CD4-positive, alpha-beta T cell (primary cell): ENCODE measurements around the gene TAF1A. TPM values are rescaled to one million over a fixed set of nuclear protein-coding genes. Genes with fewer than 3 reads are reported as not detected.

ENCODE experiments used
- ATAC-seq: fragments of 200-7000 bp; cut with Tn5 transposase; one replicate; pipeline ENCODE4 v1.10.0; 2022; ENCODE audit warnings: mild to moderate bottlenecking; ENCODE audit not compliant: poor library complexity
- CTCF ChIA-PET: fragments of 350-600 bp; sonication (Branson Sonifier 250); formaldehyde crosslinking; loops from one replicate; lab custom pipeline; 2021; ENCODE audit warnings: antibody characterized with exemption, inconsistent platforms; lab: Charles Lee
- POLR2A ChIA-PET: fragments of 350-600 bp; sonication (Branson Sonifier 250); formaldehyde crosslinking; loops from one replicate; lab custom pipeline; 2021; ENCODE audit warnings: antibody characterized with exemption, inconsistent platforms; lab: Charles Lee
- DNase-seq, 14 experiments: peaks; one replicate each; pipeline ENCODE4 v3.0.0-alpha.2; 2013 to 2020; ENCODE audit warnings: mixed read lengths in 2 of 14
- H3K27ac ChIP-seq, 2 donors: one replicate each; pipeline versions ENCODE4 v1.5.1 to v1.7.0; 2013; ENCODE audit warnings: low read length in 2 of 2, low read depth in 1 of 2, mild to moderate bottlenecking in 1 of 2
- H3K27me3 ChIP-seq, 2 experiments: 1 replicate in 1 of 2; 2 replicates in 1 of 2; pipeline versions ENCODE4 v1.6.1 to v1.7.0; 2013; ENCODE audit warnings: low read length in 2 of 2, control low read depth in 1 of 2, mild to moderate bottlenecking in 1 of 2, moderate library complexity in 1 of 2; ENCODE audit not compliant: insufficient read depth in 2 of 2, control insufficient read depth in 1 of 2
- H3K36me3 ChIP-seq: one replicate; pipeline ENCODE4 v1.6.1; 2013; ENCODE audit warnings: low read length, control low read depth; ENCODE audit not compliant: insufficient read depth
- H3K4me1 ChIP-seq: one replicate; pipeline ENCODE4 v1.6.1; 2013; ENCODE audit warnings: low read length, control low read depth; ENCODE audit not compliant: insufficient read depth
- H3K4me3 ChIP-seq: one replicate; pipeline ENCODE4 v1.5.1; 2013; ENCODE audit warnings: mild to moderate bottlenecking, low read length, moderate library complexity
- H3K9me3 ChIP-seq, 2 experiments: 1 replicate in 1 of 2; 2 replicates in 1 of 2; pipeline versions ENCODE4 v1.6.1 to v1.7.0; 2013; ENCODE audit warnings: low read length in 2 of 2, mild to moderate bottlenecking in 2 of 2, control low read depth in 1 of 2, moderate library complexity in 1 of 2; ENCODE audit not compliant: control insufficient read depth in 1 of 2, insufficient read depth in 1 of 2
- H3K27ac Mint-ChIP-seq: one replicate; pipeline ENCODE4 v1.8.0; 2020; ENCODE audit warnings: mixed read lengths
- H3K27me3 Mint-ChIP-seq: one replicate; pipeline ENCODE4 v1.8.0; 2021; ENCODE audit warnings: mixed read lengths
- H3K36me3 Mint-ChIP-seq: one replicate; pipeline ENCODE4 v1.8.0; 2021; ENCODE audit warnings: low read depth, mixed read lengths
- H3K4me1 Mint-ChIP-seq: one replicate; pipeline ENCODE4 v1.8.0; 2021; ENCODE audit warnings: low read depth, mixed read lengths
- H3K4me3 Mint-ChIP-seq: one replicate; pipeline ENCODE4 v1.8.0; 2020; ENCODE audit warnings: mild to moderate bottlenecking, mixed read lengths
- H3K9me3 Mint-ChIP-seq: one replicate; pipeline ENCODE4 v1.8.0; 2020; ENCODE audit warnings: mixed read lengths
- intact Hi-C, 2 experiments: fragments of 100-400 bp; cut with DNase I in 1 of 2; cut with micrococcal nuclease in 1 of 2; formaldehyde crosslinking; loops; one replicate each; pipeline versions ENCODE4 v1.15.1 to v1.9.0; 2023 to 2025; cut with DNase I, micrococcal nuclease
- total RNA-seq, 174 experiments: library from RNA in 2 of 174; stranded (reverse) in 2 of 174; gene quantifications; one replicate each; pipeline ENCODE4 v1.2.3 and lab custom pipeline; 2021 to 2026
- TF ChIP-seq, protein P1 (sequence below): fragments of 200-600 bp; IDR thresholded peaks from one replicate; pipeline ENCODE4 v1.8.0; 2022; ENCODE audit warnings: antibody characterized with exemption, mild to moderate bottlenecking

The TAF1A gene
- total RNA-seq, 2 experiments from 2014 or later: 3.3 to 4.1 TPM

GRCh38 chr1:222525951-222526350, 63.8 kb downstream of the TAF1A start:
- no peaks in the 10 kb centered on the region for H3K4me1 Mint-ChIP-seq

DNA sequence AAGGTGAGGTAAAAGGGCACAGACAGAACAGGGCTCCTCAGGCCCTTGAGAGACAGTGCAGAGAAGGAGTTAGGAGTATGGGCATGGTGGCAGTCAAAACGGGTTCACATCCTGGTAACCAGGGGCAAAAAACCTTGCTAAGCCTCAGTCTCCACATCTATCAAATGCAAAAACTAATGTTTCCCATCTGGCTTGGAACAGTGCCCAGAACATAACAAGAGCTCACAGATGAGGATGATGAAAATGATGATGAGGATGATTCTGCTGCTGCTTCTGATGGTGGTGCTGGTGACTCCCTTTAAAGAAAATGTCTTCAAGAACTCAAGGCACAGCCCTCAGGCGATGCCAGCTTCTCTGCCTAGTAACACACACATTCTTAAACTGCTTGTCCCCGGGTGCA, 65.9 kb downstream of the TAF1A start:
- intact Hi-C loops: no loop called here
- H3K4me3 ChIP-seq: no peak overlapping the region
- Mint-ChIP-seq H3K27ac (no peak overlapping the region), H3K4me3 (no peak overlapping the region), H3K27me3 (peaks cover 24% of the 10 kb centered on the region), H3K9me3 (peaks cover 3% of the 10 kb centered on the region), H3K36me3 (no peaks in the 10 kb centered on the region), H3K4me1 (no peaks in the 10 kb centered on the region)
- H3K27ac ChIP-seq: no peak overlapping the region
- H3K27me3 ChIP-seq: no peaks in the 10 kb centered on the region
- POLR2A ChIA-PET: no interaction called here
- TF ChIP-seq, protein P1, sequence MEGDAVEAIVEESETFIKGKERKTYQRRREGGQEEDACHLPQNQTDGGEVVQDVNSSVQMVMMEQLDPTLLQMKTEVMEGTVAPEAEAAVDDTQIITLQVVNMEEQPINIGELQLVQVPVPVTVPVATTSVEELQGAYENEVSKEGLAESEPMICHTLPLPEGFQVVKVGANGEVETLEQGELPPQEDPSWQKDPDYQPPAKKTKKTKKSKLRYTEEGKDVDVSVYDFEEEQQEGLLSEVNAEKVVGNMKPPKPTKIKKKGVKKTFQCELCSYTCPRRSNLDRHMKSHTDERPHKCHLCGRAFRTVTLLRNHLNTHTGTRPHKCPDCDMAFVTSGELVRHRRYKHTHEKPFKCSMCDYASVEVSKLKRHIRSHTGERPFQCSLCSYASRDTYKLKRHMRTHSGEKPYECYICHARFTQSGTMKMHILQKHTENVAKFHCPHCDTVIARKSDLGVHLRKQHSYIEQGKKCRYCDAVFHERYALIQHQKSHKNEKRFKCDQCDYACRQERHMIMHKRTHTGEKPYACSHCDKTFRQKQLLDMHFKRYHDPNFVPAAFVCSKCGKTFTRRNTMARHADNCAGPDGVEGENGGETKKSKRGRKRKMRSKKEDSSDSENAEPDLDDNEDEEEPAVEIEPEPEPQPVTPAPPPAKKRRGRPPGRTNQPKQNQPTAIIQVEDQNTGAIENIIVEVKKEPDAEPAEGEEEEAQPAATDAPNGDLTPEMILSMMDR: no peak
- ATAC-seq (no peak), DNase-seq (no peak)
- CTCF ChIA-PET: no interaction called here
- no peaks in the 10 kb centered on the region for H3K4me1 ChIP-seq
- H3K36me3 ChIP-seq: no peaks in the 10 kb centered on the region
- H3K9me3 ChIP-seq: no peaks in the 10 kb centered on the region

More at GRCh38 chr1:222525951-222526350, 63.8 kb downstream of the TAF1A start:
- TF ChIP-seq, protein P1: no peak
- Histone ChIP-seq H3K9me3 (no peaks in the 10 kb centered on the region), H3K27me3 (no peaks in the 10 kb centered on the region), H3K36me3 (no peaks in the 10 kb centered on the region), H3K4me1 (no peaks in the 10 kb centered on the region), H3K27ac (no peak overlapping the region), H3K4me3 (no peak overlapping the region)
- ChIA-PET POLR2A (no interaction called here), CTCF (no interaction called here)
- Mint-ChIP-seq H3K27ac (no peak overlapping the region), H3K27me3 (peaks cover 24% of the 10 kb centered on the region), H3K4me3 (no peak overlapping the region), H3K9me3 (peaks cover 3% of the 10 kb centered on the region), H3K36me3 (no peaks in the 10 kb centered on the region)
- DNase-seq (no peak), ATAC-seq (no peak)
- intact Hi-C loops: no loop called here

DNA sequence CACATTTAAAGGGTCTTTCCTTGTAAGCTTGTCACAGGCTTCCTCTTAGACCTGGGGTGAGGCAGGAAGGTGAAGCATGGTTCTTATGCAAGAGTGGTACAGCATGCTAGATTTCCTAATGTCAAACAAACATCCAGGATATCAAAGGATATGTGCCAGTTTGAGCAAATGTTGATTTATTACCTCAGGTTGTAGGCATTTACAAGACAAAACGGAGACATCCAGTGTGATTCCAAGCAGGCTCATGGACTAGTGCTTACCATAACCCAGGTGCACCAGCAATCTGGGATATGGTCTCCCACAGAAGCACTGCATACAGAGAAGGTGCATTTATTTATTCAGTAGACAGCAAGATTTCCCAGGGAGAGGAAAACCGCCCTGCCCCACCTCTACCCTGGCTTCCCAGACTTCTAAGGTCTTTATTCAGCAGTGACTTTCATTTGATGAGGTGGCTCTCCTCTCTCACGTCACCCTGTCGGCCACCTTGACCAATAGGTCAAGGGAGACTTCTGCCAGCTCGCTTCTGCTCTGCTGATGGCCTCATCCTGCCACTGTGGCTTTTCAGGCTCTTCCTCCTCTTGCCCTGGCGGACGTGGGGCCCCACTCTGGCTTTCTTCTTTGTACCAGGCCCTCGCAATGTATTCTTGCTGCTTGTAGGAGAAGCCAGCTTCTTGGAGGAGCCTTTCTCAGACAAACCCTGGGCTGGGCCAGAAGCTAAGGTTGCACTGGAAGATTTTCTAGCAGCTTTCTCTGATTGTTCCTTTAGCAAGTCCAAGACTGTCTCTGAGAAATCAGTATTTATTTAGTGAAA, 67.4 kb downstream of the TAF1A start:
- CTCF ChIA-PET: no interaction called here
- intact Hi-C loops: no loop called here

More for the DNA sequence above, 67.4 kb downstream of the TAF1A start:
- POLR2A ChIA-PET: no interaction called here
- H3K4me1 ChIP-seq: no peaks in the 10 kb centered on the region
- no peaks in the 10 kb centered on the region for H3K4me1 Mint-ChIP-seq
- H3K9me3 Mint-ChIP-seq: peaks cover 3% of the 10 kb centered on the region
- no peak overlapping the region for H3K27ac Mint-ChIP-seq
- DNase-seq (no peak), ATAC-seq (no peak)
- no peaks in the 10 kb centered on the region for H3K36me3 Mint-ChIP-seq
- no peaks in the 10 kb centered on the region for H3K36me3 ChIP-seq
- no peak overlapping the region for H3K27ac ChIP-seq
- H3K9me3 ChIP-seq: no peaks in the 10 kb centered on the region
- H3K4me3 ChIP-seq: no peak overlapping the region
- peaks cover 16% of the 10 kb centered on the region for H3K27me3 Mint-ChIP-seq
- no peaks in the 10 kb centered on the region for H3K27me3 ChIP-seq
- TF ChIP-seq, protein P1: no peak
- H3K4me3 Mint-ChIP-seq: no peak overlapping the region
